Glutamatergic neuron (in vitro differentiated cells): ENCODE data around the gene SNRNP35. TPM values are rescaled to one million over a fixed set of nuclear protein-coding genes. Genes with fewer than 3 reads are reported as not detected.
"Not testable (repeated sequence)": the region's sequence is repeated elsewhere in the genome, so short reads cannot be mapped to it uniquely, and the experiment has no call there.

Source experiments
- DNase-seq: peaks from one replicate; pipeline ENCODE4 v3.0.0; 2022
- H3K27ac Mint-ChIP-seq: one replicate; pipeline ENCODE4 v1.8.0; 2020; ENCODE audit warnings: mild to moderate bottlenecking, mixed read lengths, inconsistent platforms; ENCODE audit not compliant: unreplicated experiment
- H3K27me3 Mint-ChIP-seq: one replicate; pipeline ENCODE4 v1.8.0; 2020; ENCODE audit warnings: mild to moderate bottlenecking, moderate library complexity, mixed read lengths, inconsistent platforms; ENCODE audit not compliant: unreplicated experiment
- H3K36me3 Mint-ChIP-seq: one replicate; pipeline ENCODE4 v1.8.0; 2020; ENCODE audit warnings: mild to moderate bottlenecking, mixed read lengths, inconsistent platforms; ENCODE audit not compliant: unreplicated experiment
- H3K4me1 Mint-ChIP-seq: one replicate; pipeline ENCODE4 v1.8.0; 2020; ENCODE audit warnings: mild to moderate bottlenecking, low read depth, mixed read lengths, inconsistent platforms; ENCODE audit not compliant: unreplicated experiment
- H3K4me3 Mint-ChIP-seq: one replicate; pipeline ENCODE4 v1.8.0; 2020; ENCODE audit warnings: mild to moderate bottlenecking, mixed read lengths, inconsistent platforms; ENCODE audit not compliant: unreplicated experiment
- H3K9me3 Mint-ChIP-seq: one replicate; pipeline ENCODE4 v1.8.0; 2020; ENCODE audit warnings: mild to moderate bottlenecking, moderate library complexity, mixed read lengths, inconsistent platforms; ENCODE audit not compliant: unreplicated experiment
- total RNA-seq: library from RNA; stranded (reverse); fragmentation: NEBNext Ultra II Directional; extraction: Animal tissue kit (Norgen Biotek cat#: 25700); gene quantifications from one replicate; pipeline ENCODE4 v1.2.1, GENCODE V29; 2021; ENCODE audit not compliant: unreplicated experiment
- TF ChIP-seq, protein P1 (sequence below): fragments of 200-600 bp; sonication (generic); IDR thresholded peaks from one replicate; pipeline ENCODE4 v1.5.0; 2021; ENCODE audit not compliant: partially characterized antibody, unreplicated experiment

The SNRNP35 gene
- total RNA-seq, 1 donor from 2014 or later = 33.1 TPM

DNA sequence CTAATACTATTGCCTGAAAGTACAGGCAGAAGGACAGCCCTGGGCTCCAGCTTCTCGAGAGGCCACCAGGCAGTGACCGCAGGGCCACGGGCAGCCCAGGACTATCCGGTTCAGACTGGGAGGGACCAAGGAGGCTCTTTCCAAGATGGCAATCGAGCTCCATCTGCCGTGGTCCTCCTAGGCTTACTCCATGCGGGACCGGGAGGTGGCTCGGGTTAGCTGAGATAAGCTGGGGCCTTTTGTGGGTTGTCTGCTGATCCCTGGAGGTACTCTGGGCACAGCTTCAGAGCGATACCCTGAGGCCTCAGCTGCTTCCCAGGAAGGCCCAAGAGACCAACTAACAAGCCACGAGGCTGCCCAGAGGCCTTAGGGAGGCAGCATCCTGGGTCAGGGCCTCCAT lies 33.1 kb downstream of the SNRNP35 start:
- no peak for DNase-seq
- Mint-ChIP-seq H3K4me3 (no peak overlapping the region), H3K36me3 (no peaks in the 10 kb centered on the region), H3K4me1 (peaks cover 21% of the 10 kb centered on the region), H3K27me3 (peaks cover 10% of the 10 kb centered on the region), H3K27ac (no peak overlapping the region), H3K9me3 (peaks cover 5% of the 10 kb centered on the region)
- TF ChIP-seq, protein P1, sequence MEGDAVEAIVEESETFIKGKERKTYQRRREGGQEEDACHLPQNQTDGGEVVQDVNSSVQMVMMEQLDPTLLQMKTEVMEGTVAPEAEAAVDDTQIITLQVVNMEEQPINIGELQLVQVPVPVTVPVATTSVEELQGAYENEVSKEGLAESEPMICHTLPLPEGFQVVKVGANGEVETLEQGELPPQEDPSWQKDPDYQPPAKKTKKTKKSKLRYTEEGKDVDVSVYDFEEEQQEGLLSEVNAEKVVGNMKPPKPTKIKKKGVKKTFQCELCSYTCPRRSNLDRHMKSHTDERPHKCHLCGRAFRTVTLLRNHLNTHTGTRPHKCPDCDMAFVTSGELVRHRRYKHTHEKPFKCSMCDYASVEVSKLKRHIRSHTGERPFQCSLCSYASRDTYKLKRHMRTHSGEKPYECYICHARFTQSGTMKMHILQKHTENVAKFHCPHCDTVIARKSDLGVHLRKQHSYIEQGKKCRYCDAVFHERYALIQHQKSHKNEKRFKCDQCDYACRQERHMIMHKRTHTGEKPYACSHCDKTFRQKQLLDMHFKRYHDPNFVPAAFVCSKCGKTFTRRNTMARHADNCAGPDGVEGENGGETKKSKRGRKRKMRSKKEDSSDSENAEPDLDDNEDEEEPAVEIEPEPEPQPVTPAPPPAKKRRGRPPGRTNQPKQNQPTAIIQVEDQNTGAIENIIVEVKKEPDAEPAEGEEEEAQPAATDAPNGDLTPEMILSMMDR = no peak

DNA sequence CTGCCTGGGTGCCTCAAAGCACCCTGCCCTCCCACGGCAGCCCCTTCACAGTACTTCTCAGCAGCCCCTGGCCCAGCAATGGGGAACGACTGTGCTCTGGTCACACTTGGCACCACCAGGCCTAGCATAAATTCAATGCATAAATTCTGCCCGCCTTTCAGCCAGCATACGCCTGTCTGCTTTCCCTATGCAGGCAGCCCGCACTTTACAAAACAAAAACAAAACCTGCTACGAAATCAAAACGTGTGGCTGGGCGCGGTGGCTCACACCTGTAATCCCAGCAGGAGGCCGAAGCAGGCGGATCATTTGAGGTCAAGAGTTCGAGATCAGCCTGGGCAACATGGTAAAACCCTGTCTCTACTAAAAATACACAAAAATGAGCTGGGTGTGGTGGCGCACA lies 33.5 kb downstream of the SNRNP35 start:
- TF ChIP-seq, protein P1 = no peak
- Mint-ChIP-seq H3K9me3 (peaks cover 5% of the 10 kb centered on the region), H3K4me1 (peaks cover 23% of the 10 kb centered on the region), H3K36me3 (no peaks in the 10 kb centered on the region), H3K4me3 (no peak overlapping the region), H3K27ac (peak overlapping the region; percentile 28), H3K27me3 (peaks cover 10% of the 10 kb centered on the region)
- no peak for DNase-seq

DNA sequence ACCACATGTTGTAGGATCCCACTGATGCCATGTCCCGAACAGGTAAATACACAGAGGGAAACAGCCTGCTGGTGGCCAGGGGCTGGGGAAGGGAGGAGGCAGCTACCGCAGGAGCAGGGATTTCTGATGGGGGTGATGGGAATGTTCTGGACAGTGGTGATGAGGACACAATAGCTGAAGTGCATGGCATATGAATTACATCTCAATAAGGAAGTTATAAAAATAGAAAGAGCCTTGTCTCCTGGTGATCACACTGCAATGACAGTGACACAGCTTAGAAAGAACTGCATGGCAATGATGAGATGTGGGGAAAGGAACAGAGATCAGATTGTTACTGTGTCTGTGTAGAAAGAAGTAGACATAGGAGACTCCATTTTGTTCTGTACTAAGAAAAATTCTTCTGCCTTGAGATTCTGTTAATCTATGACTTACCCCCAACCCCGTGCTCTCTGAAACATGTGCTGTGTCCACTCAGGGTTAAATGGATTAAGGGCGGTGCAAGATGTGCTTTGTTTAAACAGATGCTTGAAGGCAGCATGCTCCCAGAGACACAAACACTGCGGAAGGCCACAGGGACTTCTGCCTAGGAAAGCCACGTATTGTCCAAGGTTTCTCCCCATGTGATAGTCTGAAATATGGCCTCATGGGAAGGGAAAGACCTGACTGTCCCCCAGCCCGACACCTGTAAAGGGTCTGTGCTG lies 34.5 kb downstream of the SNRNP35 start:
- H3K9me3 Mint-ChIP-seq, H3K27me3 Mint-ChIP-seq, DNase-seq, H3K36me3 Mint-ChIP-seq: not testable (repeated sequence)
- H3K4me1 Mint-ChIP-seq = peaks cover 23% of the 10 kb centered on the region
- peak overlapping the region; percentile 54 for H3K4me3 Mint-ChIP-seq
- peak overlapping the region; percentile 90 for H3K27ac Mint-ChIP-seq

DNA sequence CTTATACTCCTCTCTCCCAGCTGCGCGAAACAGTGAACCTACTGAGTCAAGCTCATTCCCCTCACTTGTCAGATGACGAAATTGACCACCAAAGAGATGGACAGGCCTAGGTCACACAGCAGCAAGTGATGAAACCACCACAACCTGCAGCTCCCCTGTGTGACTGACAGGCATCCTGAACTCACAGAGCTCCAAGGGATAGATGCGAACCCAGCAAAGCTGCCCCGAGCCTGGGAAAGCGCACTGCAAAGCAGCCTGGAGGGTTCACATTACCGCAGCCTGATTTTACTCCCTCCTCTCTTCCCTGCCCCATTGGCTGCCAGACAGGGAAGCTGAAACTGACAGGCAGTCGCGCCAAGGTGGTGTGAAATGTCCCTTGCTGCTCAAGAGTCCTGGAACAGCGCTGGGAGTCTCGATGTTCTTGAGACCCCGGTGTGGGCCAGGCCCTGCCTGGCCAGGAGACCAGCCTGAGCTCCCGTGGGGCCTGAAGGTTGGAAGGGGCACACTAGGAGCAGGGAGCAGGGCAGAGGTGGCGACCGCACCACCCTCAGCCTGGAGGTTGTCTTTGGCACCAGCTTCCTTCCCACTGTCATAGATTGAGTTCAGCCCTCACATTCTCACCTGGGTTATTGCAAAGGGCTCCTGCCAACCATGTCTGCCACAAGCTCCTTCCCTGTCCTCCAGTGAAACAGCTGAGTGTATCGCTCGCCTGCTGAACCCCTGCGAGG lies 36.3 kb downstream of the SNRNP35 start:
- peaks cover 6% of the 10 kb centered on the region for H3K9me3 Mint-ChIP-seq
- H3K27me3 Mint-ChIP-seq = peaks cover 13% of the 10 kb centered on the region
- peaks cover 27% of the 10 kb centered on the region for H3K4me1 Mint-ChIP-seq
- DNase-seq = no peak
- H3K36me3 Mint-ChIP-seq = peaks cover 5% of the 10 kb centered on the region
- TF ChIP-seq, protein P1 = no peak
- peak overlapping the region; percentile 17 for H3K4me3 Mint-ChIP-seq
- peak overlapping the region; percentile 74 for H3K27ac Mint-ChIP-seq

DNA sequence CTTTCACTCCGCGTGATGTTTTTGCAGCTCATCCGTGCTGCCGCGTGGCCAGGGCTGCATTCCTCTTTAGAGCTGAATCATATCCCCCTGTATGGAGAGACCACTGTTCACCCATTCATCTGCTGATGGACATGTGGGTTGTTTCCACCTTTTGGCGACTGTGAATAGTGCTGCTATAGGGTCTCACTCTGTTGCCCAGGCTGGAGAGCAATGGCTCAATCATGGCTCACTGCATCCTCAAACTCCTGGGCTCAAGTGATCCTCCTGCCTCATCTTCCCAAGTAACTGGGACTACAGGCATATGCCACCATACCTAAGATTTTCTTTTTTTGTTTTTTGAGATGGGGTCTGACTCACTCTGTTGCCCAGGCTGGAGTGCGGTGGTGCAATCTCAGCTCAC lies 39.1 kb downstream of the SNRNP35 start:
- H3K9me3 Mint-ChIP-seq = peaks cover 6% of the 10 kb centered on the region
- TF ChIP-seq, protein P1 = no peak
- peaks cover 5% of the 10 kb centered on the region for H3K36me3 Mint-ChIP-seq
- H3K27ac Mint-ChIP-seq = no peak overlapping the region
- no peak overlapping the region for H3K4me3 Mint-ChIP-seq
- peaks cover 27% of the 10 kb centered on the region for H3K4me1 Mint-ChIP-seq
- DNase-seq = no peak
- H3K27me3 Mint-ChIP-seq = peaks cover 13% of the 10 kb centered on the region
